ENCODE data around the gene ABCD3. TPM values are rescaled to one million over a fixed set of nuclear protein-coding genes. Genes with fewer than 3 reads are reported as not detected.
"Not testable (repeated sequence)": the region's sequence is repeated elsewhere in the genome, so short reads cannot be mapped to it uniquely, and the experiment has no call there.

ABCD3 gene
- total and polyA plus RNA-seq, 3 donors from 2014 or later, result 27.0 to 45.6 (median 45.2) TPM

DNA sequence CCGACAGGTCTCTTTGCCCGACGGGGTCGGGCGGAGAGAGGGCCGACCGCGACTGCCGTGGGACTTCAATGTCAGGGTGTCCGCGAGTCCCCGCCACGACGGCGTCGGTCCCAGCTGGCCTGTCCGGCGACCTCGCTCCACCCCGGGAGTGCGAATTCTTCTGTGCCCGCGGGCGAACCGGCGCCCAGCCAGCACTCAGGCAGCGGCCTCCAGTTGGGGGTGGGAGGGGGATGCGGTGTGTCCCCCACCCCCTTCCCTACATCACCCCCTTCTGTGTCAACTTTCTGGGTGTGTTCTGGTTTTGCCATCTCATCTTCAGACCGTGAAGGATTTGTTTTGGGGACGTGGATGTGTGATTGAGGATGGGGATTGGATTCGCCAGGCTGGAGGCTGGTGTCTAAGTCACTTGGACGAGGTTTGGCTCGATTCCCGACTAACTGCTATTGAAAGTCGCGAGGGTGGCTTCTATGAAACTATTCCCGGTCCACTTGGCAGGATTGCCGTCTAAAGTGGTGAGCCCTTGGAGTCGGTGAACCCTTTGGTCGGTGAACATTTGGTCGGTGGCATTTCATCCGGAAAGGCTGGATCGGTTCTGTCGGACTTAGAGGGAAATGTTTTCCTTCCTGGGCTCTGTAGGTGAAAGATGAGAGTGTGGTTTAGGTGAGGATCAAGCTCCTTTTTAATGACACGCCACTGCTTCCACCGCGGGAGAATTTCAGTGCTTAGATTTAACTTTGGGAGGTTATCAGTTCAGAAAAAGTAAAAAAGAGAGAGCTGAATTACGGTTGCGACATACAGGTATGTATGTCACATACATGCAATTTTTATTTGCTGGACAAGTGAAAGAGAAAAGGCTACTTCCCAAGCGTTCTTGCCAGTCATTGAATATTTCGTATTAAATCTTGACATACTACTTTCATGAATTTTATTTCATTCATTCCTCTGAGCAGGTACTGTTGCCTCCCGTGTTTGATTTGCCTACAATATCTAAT is 771 bp downstream of the ABCD3 start:
- DNase-seq, result peak; percentile 68
- H3K4me1 ChIP-seq, result peaks cover 41% of the 10 kb centered on the region
- peak overlapping the region; percentile 90 to 99 for H3K4me3 ChIP-seq
- intact Hi-C loops (cut with DNase I; ENCODE audit: low total_unique reads), result no loop called here
- 4 to 7% methylated on average over 33 to 36 of the region's 52 CpGs for WGBS, 2 donors
- peak overlapping the region; percentile 85 to 94 for H3K27ac ChIP-seq
- no peaks in the 10 kb centered on the region for H3K36me3 ChIP-seq (ENCODE audit: low read depth, missing control alignments)
- H3K27me3 ChIP-seq, result no peaks in the 10 kb centered on the region
- TF ChIP-seq POLR2A (IDR thresholded peaks at IDR 0.05), result no peak
- TF ChIP-seq CTCF (IDR thresholded peaks at IDR 0.05), result no peak
- H3K9me3 ChIP-seq, result no peaks in the 10 kb centered on the region

GRCh38 chr1:94422115-94422820 is 4.1 kb downstream of the ABCD3 start:
- intact Hi-C loops (cut with DNase I; ENCODE audit: low total_unique reads), result no loop called here
- Histone ChIP-seq H3K27me3 (no peaks in the 10 kb centered on the region), H3K36me3 (ENCODE audit: low read depth, missing control alignments) (no peaks in the 10 kb centered on the region), H3K9me3 (no peaks in the 10 kb centered on the region), H3K4me1 (peaks cover 25% of the 10 kb centered on the region), H3K4me3 (no peak overlapping the region), H3K27ac (peak overlapping the region in 1 of 2 donors; percentile 39)
- 82 to 83% methylated on average over 8 of the region's 8 CpGs for WGBS, 2 donors
- DNase-seq, result no peak
- TF ChIP-seq CTCF (IDR thresholded peaks at IDR 0.05) (no peak), POLR2A (IDR thresholded peaks at IDR 0.05) (no peak)

DNA sequence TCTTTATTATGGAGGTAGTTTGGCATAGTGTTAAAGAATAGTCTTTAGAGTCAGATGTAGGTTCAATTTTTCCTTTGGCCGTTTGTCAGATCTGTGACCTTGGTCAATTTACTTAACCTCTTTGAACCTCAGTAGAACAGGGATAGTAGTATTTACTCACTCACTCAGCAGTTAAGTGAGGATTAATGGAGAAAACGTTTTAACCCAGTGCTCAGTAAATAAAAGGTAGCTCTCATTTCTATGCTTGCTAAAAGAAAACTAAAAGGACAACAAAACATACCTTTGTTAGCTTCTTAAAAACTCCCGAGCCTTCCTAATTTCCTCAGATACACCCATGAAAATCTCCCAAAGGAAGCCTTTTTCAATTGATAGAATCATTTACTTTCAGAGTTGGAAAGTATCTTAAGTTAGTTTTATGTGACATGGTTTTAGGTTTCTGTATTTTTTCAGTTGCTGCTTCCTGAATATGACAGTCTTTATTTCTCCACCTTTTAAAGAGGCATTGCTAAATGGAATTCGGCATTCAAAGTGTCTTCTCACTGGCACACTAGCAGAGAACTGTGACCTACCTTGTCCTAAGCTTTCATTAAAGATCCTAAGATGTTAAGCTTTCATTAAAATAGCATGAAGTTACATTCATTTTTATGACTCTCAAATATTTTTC is 7.8 kb downstream of the ABCD3 start:
- WGBS, 2 donors, result 28 to 41% methylated on average over 4 of the region's 4 CpGs
- intact Hi-C loops (cut with DNase I; ENCODE audit: low total_unique reads), result no loop called here
- H3K27ac ChIP-seq, result no peak overlapping the region

GRCh38 chr1:94426485-94426870 is 8.3 kb downstream of the ABCD3 start:
- 90 to 98% methylated on average over 9 of the region's 9 CpGs for WGBS, 2 donors
- DNase-seq; H3K27me3 ChIP-seq; intact Hi-C loops (cut with DNase I; ENCODE audit: low total_unique reads); H3K27ac ChIP-seq; H3K36me3 ChIP-seq (ENCODE audit: low read depth, missing control alignments); H3K9me3 ChIP-seq; H3K4me3 ChIP-seq: not testable (repeated sequence)
- peaks cover 20% of the 10 kb centered on the region for H3K4me1 ChIP-seq

More for the DNA sequence above, 7.8 kb downstream of the ABCD3 start:
- Histone ChIP-seq H3K9me3 (no peaks in the 10 kb centered on the region), H3K36me3 (ENCODE audit: low read depth, missing control alignments) (no peaks in the 10 kb centered on the region), H3K4me3 (no peak overlapping the region), H3K4me1 (peaks cover 20% of the 10 kb centered on the region), H3K27me3 (no peaks in the 10 kb centered on the region)
- TF ChIP-seq CTCF (IDR thresholded peaks at IDR 0.05) (no peak), POLR2A (IDR thresholded peaks at IDR 0.05) (no peak)
- DNase-seq, result no peak

DNA sequence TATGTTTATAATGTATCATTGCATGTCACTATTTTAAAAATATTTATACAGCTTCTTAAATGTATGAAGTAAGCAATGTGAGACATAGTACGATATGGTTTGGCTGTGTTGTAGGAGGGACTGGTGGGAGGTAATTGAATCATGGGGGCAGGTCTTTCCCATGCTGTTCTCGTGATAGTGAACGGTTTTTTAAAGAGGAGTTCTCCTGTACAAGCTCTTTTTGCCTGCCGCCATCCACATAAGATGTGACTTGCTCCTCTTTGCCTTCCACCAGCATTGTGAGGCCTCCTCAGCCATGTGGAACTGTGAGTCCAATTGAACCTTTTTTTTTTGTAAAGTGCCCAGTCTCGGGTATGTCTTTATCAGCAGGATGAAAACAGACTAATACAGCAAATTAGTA is 10.3 kb downstream of the ABCD3 start:
- no peak for TF ChIP-seq POLR2A (IDR thresholded peaks at IDR 0.05)
- no peak for TF ChIP-seq CTCF (IDR thresholded peaks at IDR 0.05)
- WGBS, 2 donors, result 66 to 90% methylated on average over 5 of the region's 5 CpGs
- Histone ChIP-seq H3K4me3 (no peak overlapping the region), H3K27me3 (no peaks in the 10 kb centered on the region), H3K36me3 (ENCODE audit: low read depth, missing control alignments) (no peaks in the 10 kb centered on the region), H3K9me3 (no peaks in the 10 kb centered on the region), H3K27ac (no peak overlapping the region), H3K4me1 (peaks cover 11% of the 10 kb centered on the region)
- no peak for DNase-seq
- intact Hi-C loops (cut with DNase I; ENCODE audit: low total_unique reads), result no loop called here

GRCh38 chr1:94428927-94429528 is 10.8 kb downstream of the ABCD3 start:
- H3K27me3 ChIP-seq; H3K4me1 ChIP-seq; H3K9me3 ChIP-seq; H3K36me3 ChIP-seq (ENCODE audit: low read depth, missing control alignments); H3K4me3 ChIP-seq; DNase-seq; intact Hi-C loops (cut with DNase I; ENCODE audit: low total_unique reads); H3K27ac ChIP-seq: not testable (repeated sequence)
- 98 to 99% methylated on average over 3 of the region's 3 CpGs for WGBS, 2 donors

DNA sequence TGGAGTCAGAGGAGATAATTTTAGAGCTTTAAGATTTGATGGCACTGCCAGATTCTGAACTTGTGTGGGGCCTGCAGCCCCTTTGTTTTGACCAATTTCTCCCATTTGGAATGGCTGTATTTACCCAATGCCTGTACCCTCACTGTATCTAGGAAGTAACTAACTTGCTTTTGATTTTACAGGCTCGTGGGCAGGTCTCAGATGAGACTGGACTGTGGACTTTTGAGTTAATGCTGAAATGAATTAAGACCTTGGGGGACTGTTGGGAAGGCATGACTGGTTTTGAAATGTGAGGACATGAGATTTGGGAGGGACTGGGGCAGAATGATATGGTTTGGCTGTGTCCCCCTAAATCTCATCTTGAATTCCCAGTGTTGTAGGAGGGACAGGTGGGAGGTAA is 11.9 kb downstream of the ABCD3 start:
- H3K27me3 ChIP-seq; intact Hi-C loops (cut with DNase I; ENCODE audit: low total_unique reads); H3K9me3 ChIP-seq; H3K27ac ChIP-seq; H3K4me1 ChIP-seq; H3K4me3 ChIP-seq; DNase-seq; H3K36me3 ChIP-seq (ENCODE audit: low read depth, missing control alignments): not testable (repeated sequence)
- whole genome bisulfite sequencing, 2 donors, result 65 to 94% methylated on average over 1 of the region's 1 CpG
